NCI-H2029 treated with DMSO at 0.1 percent for 48 hours (cell line): ENCODE results near the gene RUFY2.
"Not testable (repeated sequence)": the region's sequence is repeated elsewhere in the genome, so short reads cannot be mapped to it uniquely, and the experiment has no call there.

Experiments used
- DNase-seq: peaks from one replicate; lab custom pipeline; 2025; lab: John Stamatoyannopoulos, UW

The RUFY2 gene, protein sequence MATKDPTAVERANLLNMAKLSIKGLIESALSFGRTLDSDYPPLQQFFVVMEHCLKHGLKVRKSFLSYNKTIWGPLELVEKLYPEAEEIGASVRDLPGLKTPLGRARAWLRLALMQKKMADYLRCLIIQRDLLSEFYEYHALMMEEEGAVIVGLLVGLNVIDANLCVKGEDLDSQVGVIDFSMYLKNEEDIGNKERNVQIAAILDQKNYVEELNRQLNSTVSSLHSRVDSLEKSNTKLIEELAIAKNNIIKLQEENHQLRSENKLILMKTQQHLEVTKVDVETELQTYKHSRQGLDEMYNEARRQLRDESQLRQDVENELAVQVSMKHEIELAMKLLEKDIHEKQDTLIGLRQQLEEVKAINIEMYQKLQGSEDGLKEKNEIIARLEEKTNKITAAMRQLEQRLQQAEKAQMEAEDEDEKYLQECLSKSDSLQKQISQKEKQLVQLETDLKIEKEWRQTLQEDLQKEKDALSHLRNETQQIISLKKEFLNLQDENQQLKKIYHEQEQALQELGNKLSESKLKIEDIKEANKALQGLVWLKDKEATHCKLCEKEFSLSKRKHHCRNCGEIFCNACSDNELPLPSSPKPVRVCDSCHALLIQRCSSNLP

DNA sequence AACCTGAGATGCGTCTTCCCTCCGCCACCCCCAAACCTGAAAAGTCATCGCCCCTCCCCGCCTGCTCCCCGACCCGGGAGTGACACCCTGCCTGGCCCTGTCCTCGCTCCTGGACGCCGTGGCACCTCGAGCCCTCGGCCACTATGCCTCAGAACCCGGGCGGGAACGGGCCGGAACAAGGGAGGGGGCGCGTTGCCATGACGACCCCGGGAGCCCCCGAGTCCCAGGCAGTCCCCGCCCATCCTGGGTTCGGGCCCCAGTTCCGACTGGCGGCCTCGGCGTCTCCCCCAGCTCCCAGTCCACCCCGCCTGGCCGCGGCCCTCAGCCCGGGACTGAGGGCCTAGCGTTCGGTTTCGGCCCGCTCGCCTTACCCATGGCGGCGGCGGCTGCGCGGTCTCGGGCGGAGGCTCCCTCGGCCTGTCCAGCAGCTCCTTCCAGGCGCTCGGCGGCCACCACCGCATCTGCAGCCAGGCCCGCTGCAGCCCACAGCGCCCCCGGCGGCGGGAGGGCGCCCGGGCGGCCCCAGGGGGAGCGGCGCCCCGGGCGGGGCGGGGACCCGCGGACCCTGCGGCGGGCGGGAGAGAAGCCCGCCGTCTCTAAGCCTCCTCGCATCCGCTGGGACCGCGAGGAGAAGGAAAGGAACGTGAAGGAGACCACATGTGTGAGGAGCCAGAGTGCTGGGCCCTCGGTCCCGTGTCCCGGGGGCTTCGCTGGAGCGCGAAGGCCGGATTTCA is at the start of gene RUFY2:
Gene RUFY2, minus strand, starts transcription at position 463 of the 734 bp plus-strand sequence. Its CDS starts 88 bp downstream, at position 375.
- no peak for DNase-seq

- DNase-seq, result not testable (repeated sequence)
These were observed 42.6 kb upstream of the RUFY2 start for GRCh38 chr10:68449698-68450097.

- no peak for DNase-seq
These were observed 39.1 kb upstream of the RUFY2 start for GRCh38 chr10:68446179-68446578.

GRCh38 chr10:68442971-68443370 is 35.9 kb upstream of the RUFY2 start:
- DNase-seq, result no peak

- no peak for DNase-seq
These were observed 33.8 kb upstream of the RUFY2 start for GRCh38 chr10:68440898-68441297.

- DNase-seq, result no peak
These were observed 28.7 kb upstream of the RUFY2 start for GRCh38 chr10:68435803-68436202.

DNA sequence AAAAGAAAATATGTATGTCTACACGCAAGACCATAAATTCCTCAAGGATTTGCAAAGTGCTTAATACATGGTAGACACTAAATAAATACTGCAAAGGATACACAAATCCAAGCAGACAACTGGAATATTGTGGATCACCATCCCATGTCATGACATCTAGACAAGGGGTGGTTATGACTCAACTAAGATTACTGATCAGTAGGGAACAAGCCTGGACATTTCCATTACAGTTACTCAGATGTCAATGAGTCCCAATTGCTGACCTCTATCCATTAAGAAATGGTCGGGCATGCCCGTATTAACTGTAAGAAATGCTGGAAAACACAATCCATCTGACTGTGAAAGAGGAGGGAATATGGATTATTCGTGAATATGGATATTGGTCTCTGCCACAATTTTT is 27.6 kb upstream of the RUFY2 start:
- no peak for DNase-seq

- no peak for DNase-seq
These were observed 21.5 kb upstream of the RUFY2 start for GRCh38 chr10:68428396-68429104.

DNA sequence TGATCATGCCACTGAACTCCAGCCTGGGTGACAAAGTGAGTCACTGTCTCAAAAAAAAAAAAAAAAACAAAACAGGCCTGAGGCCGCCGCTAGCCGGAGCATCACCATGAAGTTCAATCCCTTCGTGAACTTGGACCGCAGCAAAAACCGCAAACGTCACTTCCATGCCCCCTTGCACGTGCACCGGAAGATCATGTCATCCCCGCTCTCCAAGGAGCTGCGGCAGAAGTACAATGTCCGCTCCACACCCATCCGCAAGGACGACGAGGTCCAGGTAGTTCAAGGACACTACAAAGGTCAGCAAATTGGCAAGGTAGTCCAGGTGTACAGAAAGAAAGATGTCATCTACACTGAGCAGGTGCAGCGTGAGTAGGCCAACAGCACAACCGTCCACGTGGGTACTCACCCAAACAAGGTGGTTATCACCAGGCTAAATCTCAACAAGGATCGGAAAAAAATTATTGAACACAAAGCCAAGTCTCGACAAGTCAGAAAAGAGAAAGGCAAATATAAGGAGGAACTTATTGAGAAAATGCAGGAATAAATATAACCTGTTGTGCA is 17.5 kb upstream of the RUFY2 start:
- DNase-seq, result no peak

DNA sequence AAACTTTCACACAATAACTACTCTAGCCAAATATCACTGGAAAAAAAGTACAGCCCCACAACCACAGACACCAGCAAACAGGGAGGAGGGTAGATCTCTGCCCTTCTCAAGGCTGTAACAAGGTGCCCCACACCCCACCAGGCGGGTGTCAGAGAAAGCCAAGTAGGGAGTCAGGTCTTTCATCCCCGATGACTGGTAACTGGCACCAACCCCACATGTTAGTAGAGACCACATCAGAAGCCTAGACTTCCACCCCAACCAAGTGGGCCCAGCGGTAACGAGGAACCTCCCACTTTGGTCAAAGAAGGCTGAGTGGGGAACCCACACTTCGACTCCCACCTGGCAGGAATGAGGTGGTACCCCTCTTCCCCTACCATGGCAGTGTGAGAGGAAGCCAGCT is 16.4 kb upstream of the RUFY2 start:
- no peak for DNase-seq

GRCh38 chr10:68419376-68419775 is 12.3 kb upstream of the RUFY2 start:
- DNase-seq, result no peak

GRCh38 chr10:68408898-68409518 is 1.9 kb upstream of the RUFY2 start:
- DNase-seq, result no peak

GRCh38 chr10:68406111-68406814 is 814 bp downstream of the RUFY2 start:
- DNase-seq, result no peak

GRCh38 chr10:68403701-68404100 is 3.4 kb downstream of the RUFY2 start:
- no peak for DNase-seq

DNA sequence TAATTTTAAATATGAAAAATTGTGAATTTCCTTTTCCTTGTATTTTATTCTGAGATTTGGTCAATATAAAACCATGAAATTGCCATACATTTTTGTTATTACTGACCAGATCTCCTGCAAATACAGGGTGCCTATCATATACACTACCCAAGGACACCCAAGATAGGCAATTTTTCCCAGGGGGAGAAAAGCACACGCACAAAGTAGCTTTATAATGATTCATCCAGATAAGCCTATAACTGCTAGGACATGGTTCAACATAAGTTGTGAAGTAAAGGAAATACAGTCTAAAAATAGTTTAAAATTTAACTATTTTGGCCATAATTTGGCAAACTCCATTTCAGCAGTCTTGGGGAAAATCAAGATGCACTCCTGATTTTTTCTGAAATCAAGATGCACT is 4.8 kb downstream of the RUFY2 start:
- no peak for DNase-seq

- DNase-seq, result no peak
These were observed 10.1 kb downstream of the RUFY2 start for GRCh38 chr10:68397005-68397404.

GRCh38 chr10:68385740-68386139 is 21.3 kb downstream of the RUFY2 start:
- no peak for DNase-seq

- no peak for DNase-seq
These were observed 35.5 kb downstream of the RUFY2 start for GRCh38 chr10:68371604-68372003.

DNA sequence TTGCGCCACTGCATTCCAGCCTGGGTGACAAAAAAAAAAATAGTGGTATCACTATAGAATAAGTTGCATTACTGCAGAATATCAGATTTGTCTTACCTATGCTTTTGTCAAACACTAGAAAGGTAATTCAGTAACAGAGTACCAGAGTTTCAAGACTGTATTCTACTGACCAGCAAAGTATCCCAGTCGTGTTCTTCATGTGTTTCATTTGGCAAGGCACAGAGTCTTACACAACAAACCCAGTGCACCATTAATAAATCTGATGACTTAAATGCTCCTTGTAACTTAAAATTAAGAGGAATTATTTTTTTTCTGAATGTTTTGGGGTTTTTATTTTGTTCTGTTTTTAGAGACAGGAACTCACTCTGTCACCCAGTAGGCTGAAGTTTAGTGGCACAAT is 40.0 kb downstream of the RUFY2 start:
- DNase-seq, result no peak

GRCh38 chr10:68366600-68366999 is 40.5 kb downstream of the RUFY2 start:
- no peak for DNase-seq

DNA sequence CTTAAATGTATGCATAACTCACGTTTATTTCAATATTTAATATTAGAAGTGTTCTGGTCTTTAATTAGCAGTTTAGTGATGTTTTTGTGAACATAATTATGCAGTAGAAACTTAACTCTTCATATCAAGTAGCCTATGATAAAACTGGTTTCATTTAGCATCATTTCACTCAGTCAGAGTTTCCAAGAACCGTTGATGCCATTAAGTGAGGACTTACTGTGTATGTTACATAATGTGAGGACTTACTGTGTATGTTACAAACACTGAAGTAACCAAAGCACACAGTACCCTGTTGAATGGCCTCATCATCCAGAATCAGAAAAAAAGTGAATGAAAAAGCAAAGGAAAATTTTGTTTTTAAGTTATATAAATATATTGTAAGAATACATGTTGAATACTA is 41.5 kb downstream of the RUFY2 start:
- no peak for DNase-seq
